C4-2B (cell line): ENCODE data around the gene POU2AF1.

Experiments used
- ZFX ChIP-seq: fragments of 450-650 bp; IDR thresholded peaks from 2 replicates; pipeline ENCODE4 v1.6.1; 2017
- TF ChIP-seq, protein P1 (sequence below): fragments of 450-650 bp; conservative IDR thresholded peaks from 2 replicates; pipeline ENCODE4 v1.5.1; 2017; ENCODE audit warnings: mild to moderate bottlenecking

DNA sequence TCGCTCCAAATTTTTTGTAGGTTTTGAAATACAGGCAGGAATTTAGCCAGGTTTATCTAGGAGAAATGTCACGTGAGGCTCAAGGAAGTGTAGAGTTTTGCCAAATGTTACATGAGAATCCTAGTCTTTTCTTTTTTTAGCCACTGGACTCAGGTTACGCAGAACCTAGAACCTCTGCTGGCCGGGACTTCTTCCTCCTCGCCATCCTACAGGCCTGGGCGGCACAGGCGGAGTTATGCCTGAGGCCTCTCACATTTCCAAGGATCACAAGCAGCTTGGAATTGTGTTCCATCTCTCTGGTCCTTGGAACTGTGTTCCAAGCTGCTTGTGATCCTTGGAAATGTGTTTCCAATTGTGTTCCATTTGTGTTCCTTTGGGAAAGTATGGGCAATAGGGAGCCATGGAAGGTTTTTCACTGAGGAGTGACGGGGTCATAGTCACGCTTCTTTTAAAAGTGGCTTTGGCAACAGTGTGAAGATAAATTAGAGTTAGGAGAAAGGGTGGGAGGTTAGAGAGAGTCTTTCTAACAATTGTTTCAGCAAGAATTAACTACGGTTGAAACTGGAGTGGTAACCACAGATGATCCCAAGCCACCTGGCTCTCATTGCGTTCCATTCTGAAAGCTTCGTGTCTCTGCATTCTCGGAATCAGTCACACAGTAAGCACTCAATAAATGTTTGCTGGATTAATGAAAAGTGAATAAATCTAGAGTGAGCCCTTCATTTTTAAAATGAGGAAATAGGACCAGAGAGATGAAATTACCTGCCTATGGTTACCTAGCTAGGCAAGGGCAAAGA lies 12.5 kb upstream of the POU2AF1 start:
- TF ChIP-seq, protein P1, sequence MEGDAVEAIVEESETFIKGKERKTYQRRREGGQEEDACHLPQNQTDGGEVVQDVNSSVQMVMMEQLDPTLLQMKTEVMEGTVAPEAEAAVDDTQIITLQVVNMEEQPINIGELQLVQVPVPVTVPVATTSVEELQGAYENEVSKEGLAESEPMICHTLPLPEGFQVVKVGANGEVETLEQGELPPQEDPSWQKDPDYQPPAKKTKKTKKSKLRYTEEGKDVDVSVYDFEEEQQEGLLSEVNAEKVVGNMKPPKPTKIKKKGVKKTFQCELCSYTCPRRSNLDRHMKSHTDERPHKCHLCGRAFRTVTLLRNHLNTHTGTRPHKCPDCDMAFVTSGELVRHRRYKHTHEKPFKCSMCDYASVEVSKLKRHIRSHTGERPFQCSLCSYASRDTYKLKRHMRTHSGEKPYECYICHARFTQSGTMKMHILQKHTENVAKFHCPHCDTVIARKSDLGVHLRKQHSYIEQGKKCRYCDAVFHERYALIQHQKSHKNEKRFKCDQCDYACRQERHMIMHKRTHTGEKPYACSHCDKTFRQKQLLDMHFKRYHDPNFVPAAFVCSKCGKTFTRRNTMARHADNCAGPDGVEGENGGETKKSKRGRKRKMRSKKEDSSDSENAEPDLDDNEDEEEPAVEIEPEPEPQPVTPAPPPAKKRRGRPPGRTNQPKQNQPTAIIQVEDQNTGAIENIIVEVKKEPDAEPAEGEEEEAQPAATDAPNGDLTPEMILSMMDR, result no peak
- TF ChIP-seq ZFX, result no peak
